Measurements from ENCODE around the gene USP5. TPM values are rescaled to one million over a fixed set of nuclear protein-coding genes. Genes with fewer than 3 reads are reported as not detected.

Gene USP5
- total and polyA plus RNA-seq, 2 donors (not counting 3 experiments of a cell fraction or from before 2014, with no cell fraction given), result 68.9 to 135 TPM

DNA sequence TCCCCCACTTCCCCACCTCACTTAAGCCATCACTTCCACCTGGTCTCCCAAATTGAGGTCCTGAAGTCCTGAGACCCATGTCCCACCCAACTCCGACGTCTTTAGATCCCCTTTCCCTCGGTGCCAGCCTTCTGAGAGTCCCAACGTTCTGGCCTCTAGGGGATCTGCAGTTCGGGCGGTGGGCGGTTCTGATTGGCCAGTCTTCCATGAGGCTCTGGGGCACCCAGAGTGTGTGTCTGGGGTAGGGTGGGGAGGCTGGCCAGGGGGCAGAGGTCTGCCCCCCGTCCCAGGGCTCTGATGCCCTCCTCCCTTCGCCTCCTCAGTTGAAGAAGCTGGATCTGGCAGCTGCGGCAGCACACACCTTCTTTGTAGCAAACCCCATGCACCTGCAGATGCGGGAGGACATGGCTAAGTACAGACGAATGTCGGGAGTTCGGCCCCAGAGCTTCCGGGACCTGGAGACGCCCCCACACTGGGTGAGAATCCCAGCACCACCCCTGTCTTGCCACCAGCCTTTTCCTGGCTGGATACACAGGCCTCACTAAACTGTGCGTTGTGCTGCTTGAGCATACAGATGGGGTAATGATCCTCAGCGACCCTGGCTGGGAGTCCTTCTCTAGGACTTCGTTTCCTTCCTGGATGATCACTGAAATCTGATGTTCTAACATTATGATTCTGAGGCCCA is 22.3 kb upstream of the USP5 start:
- no TSS peak for BruUV-seq (replicated peaks)
- dilution Hi-C loops (cut with MboI; ENCODE audit: extremely low pct_ligation_motif_present, low sequenced_read_pairs) (no loop called here), intact Hi-C loops (cut with micrococcal nuclease) (no loop called here)
- FAIRE-seq (peak; percentile 47), DNase-seq (ENCODE audit: low read depth, low spot score) (peak; percentile 72)
- Histone ChIP-seq H3K27me3 (ENCODE audit: control insufficient read depth in 2 of 2, insufficient read depth in 2 of 2, low read length in 2 of 2) (no peaks in the 10 kb centered on the region), H3K9me1 (replicated peaks; ENCODE audit: control insufficient read depth, extremely low read depth, insufficient read depth, low read length) (no peaks in the 10 kb centered on the region), H4K20me1 (replicated peaks; ENCODE audit: control insufficient read depth, extremely low read depth, insufficient read depth, low read length) (no peaks in the 10 kb centered on the region), H3K4me1 (ENCODE audit: control insufficient read depth, extremely low read depth, insufficient read depth, low read length) (peaks cover 20% of the 10 kb centered on the region), H3K9ac (replicated peaks; ENCODE audit: extremely low read depth, insufficient read depth, low read length) (peak overlapping the region; percentile 76), H3K36me3 (ENCODE audit: control insufficient read depth in 2 of 2, extremely low read depth in 1 of 2, insufficient read depth in 2 of 2, low read length in 2 of 2) (peaks cover 0 to 18% of the 10 kb centered on the region in 2 experiments), H2AFZ (ENCODE audit: low read depth, low read length) (peak overlapping the region; percentile 19), H3K9me3 (replicated peaks; ENCODE audit: control insufficient read depth, insufficient read depth, low read length) (no peaks in the 10 kb centered on the region), H3K27ac (ENCODE audit: insufficient read depth, low read depth, low read length) (no peak overlapping the region), H3K79me2 (ENCODE audit: control insufficient read depth, insufficient read depth, low read length) (peaks cover 25% of the 10 kb centered on the region), H3K4me2 (ENCODE audit: insufficient read depth, low read length) (peak overlapping the region; percentile 81), H3K4me3 (replicated peaks in 1 of 3; ENCODE audit: insufficient read depth in 1 of 3, low read depth in 1 of 3, low read length in 3 of 3) (peak overlapping the region; percentile 62 to 89 (median 80))
- ChIA-PET POLR2A (interaction anchor here (0.5 to 1.2 kb wide), 4 partner anchors 14 to 90 kb away, joined by 3 to 6 read pairs (median 3); partner anchors contain the start of gene MLF2), CTCF (interaction anchor here (1.3 to 12.0 kb wide), 3 partner anchors 17 to 209 kb away, joined by 3 to 148 read pairs (median 3); partner anchors contain the start of gene MLF2)
- TF ChIP-seq POLR2A (IDR thresholded peaks at IDR 0.05; ENCODE audit: low read depth, low read length), result peak; percentile 1
- TF ChIP-seq CTCF (IDR thresholded peaks at IDR 0.05; ENCODE audit: extremely low read depth in 1 of 2, insufficient read depth in 1 of 2, low read depth in 1 of 2, low read length in 2 of 2), result peak; percentile 19 to 21
- no peak for TF ChIP-seq GATA2 (IDR thresholded peaks at IDR 0.05; ENCODE audit: insufficient read depth, insufficient read length, low read depth, low read length)
